B cell (primary cell): Measurements from ENCODE around the gene VOPP1. TPM values are rescaled to one million over a fixed set of nuclear protein-coding genes. Genes with fewer than 3 reads are reported as not detected.
A peak's percentile ranks its signal among the peaks of the same experiment; 100 is the strongest.

Source experiments
- ATAC-seq: fragments of 200-7000 bp; cut with Tn5 transposase; one replicate; pipeline ENCODE4 v1.10.0; 2021; ENCODE audit warnings: low read depth, mild to moderate bottlenecking, moderate number of reproducible peaks, moderate library complexity
- CTCF ChIA-PET: fragments of 350-600 bp; sonication (Branson Sonifier 250); formaldehyde crosslinking; loops from one replicate; lab custom pipeline; 2021; ENCODE audit warnings: antibody characterized with exemption, inconsistent platforms; lab: Charles Lee
- POLR2A ChIA-PET: fragments of 350-600 bp; sonication (Branson Sonifier 250); formaldehyde crosslinking; loops from one replicate; lab custom pipeline; 2021; ENCODE audit warnings: antibody characterized with exemption; lab: Charles Lee
- DNase-seq: peaks from one replicate; pipeline ENCODE4 v3.0.0; 2013
- H2AFZ ChIP-seq: 2 replicates; pipeline ENCODE4 v1.6.1; 2012; ENCODE audit warnings: mild to moderate bottlenecking, low read depth, low read length; ENCODE audit not compliant: insufficient read depth, poor library complexity, severe bottlenecking
- H3K27ac ChIP-seq, 2 donors: 1 replicate in 1 of 2; 2 replicates in 1 of 2; pipeline ENCODE4 v1.5.1; 2012 to 2013; ENCODE audit warnings: low read length in 2 of 2, mild to moderate bottlenecking in 2 of 2, moderate library complexity in 1 of 2
- H3K27me3 ChIP-seq, 4 experiments: fragments of 200-600 bp in 1 of 4; sonication (generic) in 1 of 4; replicated peaks in 1 of 4; 1 replicate in 2 of 4; 2 replicates in 2 of 4; pipeline versions ENCODE4 v1.6.1 to v1.7.0; 2013 to 2016; ENCODE audit warnings: low read length in 3 of 4, mild to moderate bottlenecking in 2 of 4, mixed read lengths in 1 of 4, moderate library complexity in 1 of 4; ENCODE audit not compliant: insufficient read depth in 4 of 4, control insufficient read depth in 3 of 4; ENCODE audit errors: control extremely low read depth in 1 of 4
- H3K36me3 ChIP-seq, 2 experiments: replicated peaks in 1 of 2; 1 replicate in 1 of 2; 2 replicates in 1 of 2; pipeline versions ENCODE4 v1.6.1 to v1.7.1; 2013; ENCODE audit warnings: low read length in 1 of 2; ENCODE audit not compliant: insufficient read depth in 2 of 2, control insufficient read depth in 1 of 2; ENCODE audit errors: control extremely low read depth in 1 of 2, extremely low read depth in 1 of 2
- H3K4me1 ChIP-seq, 2 donors: fragments of 200-600 bp in 1 of 2; sonication (generic) in 1 of 2; 1 replicate in 1 of 2; 2 replicates in 1 of 2; pipeline versions ENCODE4 v1.5.1 to v1.6.1; 2013 to 2017; ENCODE audit warnings: low read length in 2 of 2; ENCODE audit not compliant: control insufficient read depth in 2 of 2, insufficient read depth in 2 of 2
- H3K4me2 ChIP-seq: replicated peaks from 2 replicates; pipeline ENCODE3; 2012; ENCODE audit warnings: mild to moderate bottlenecking, low read depth, low read length; ENCODE audit not compliant: poor library complexity, severe bottlenecking
- H3K4me3 ChIP-seq, 5 experiments: fragments of 200-600 bp in 1 of 5; sonication (generic) in 1 of 5; 1 replicate in 3 of 5; 2 replicates in 2 of 5; pipeline versions ENCODE4 v1.5.1 to v1.7.0; 2011 to 2016; ENCODE audit warnings: low read length in 4 of 5, mild to moderate bottlenecking in 4 of 5, low read depth in 2 of 5, control low read depth in 1 of 5, moderate library complexity in 1 of 5; ENCODE audit not compliant: insufficient read depth in 1 of 5; ENCODE audit errors: control extremely low read depth in 1 of 5, extremely low read depth in 1 of 5
- H3K79me2 ChIP-seq: fragments of 200-600 bp; sonication (generic); one replicate; pipeline ENCODE4 v1.6.0; 2016; ENCODE audit warnings: low read length; ENCODE audit not compliant: control insufficient read depth, insufficient read depth
- H3K9ac ChIP-seq: fragments of 200-600 bp; sonication (generic); 2 replicates; pipeline ENCODE4 v1.6.1; 2017; ENCODE audit warnings: mild to moderate bottlenecking, low read length, moderate library complexity
- H3K9me3 ChIP-seq, 3 donors: one replicate each; pipeline versions ENCODE4 v1.6.1 to v1.7.1; 2013; ENCODE audit warnings: low read length in 2 of 3; ENCODE audit not compliant: control insufficient read depth in 2 of 3, insufficient read depth in 1 of 3; ENCODE audit errors: control extremely low read depth in 1 of 3
- H4K20me1 ChIP-seq: 2 replicates; pipeline ENCODE4 v1.6.0; 2012; ENCODE audit warnings: mild to moderate bottlenecking, low read length; ENCODE audit not compliant: insufficient read depth, control insufficient read depth, poor library complexity, severe bottlenecking
- H3K27ac Mint-ChIP-seq: one replicate; pipeline ENCODE4 v1.8.0; 2021; ENCODE audit warnings: mixed read lengths
- H3K27me3 Mint-ChIP-seq: one replicate; pipeline ENCODE4 v1.8.0; 2021; ENCODE audit warnings: mixed read lengths
- H3K4me1 Mint-ChIP-seq: one replicate; pipeline ENCODE4 v1.8.0; 2021; ENCODE audit warnings: mixed read lengths
- H3K4me3 Mint-ChIP-seq: one replicate; pipeline ENCODE4 v1.8.0; 2021; ENCODE audit warnings: mixed read lengths
- H3K9me3 Mint-ChIP-seq: one replicate; pipeline ENCODE4 v1.8.0; 2022; ENCODE audit warnings: mixed read lengths; ENCODE audit not compliant: insufficient read depth
- EZH2 ChIP-seq: IDR thresholded peaks from 2 replicates; pipeline ENCODE4 v1.6.1; 2012; ENCODE audit warnings: borderline replicate concordance, low read depth, mild to moderate bottlenecking, moderate library complexity, low read length; ENCODE audit not compliant: insufficient read depth, poor library complexity, severe bottlenecking
- WGBS: methylation state at CpG from one replicate; pipeline ENCODE4 v1.1.5; 2013; ENCODE audit warnings: missing lambda C conversion rate; ENCODE audit not compliant: insufficient coverage; 5-methylcytosine and 5-hydroxymethylcytosine counted together
- intact Hi-C: fragments of 100-400 bp; cut with micrococcal nuclease; formaldehyde crosslinking; loops from one replicate; pipeline ENCODE4 v1.10.0; 2022
- polyA plus RNA-seq: library from polyadenylated mRNA; depleted of rRNA; stranded (reverse); fragments of >200 nt; gene quantifications from 2 replicates; pipeline ENCODE4 v1.2.3, GENCODE V29; 2012
- total RNA-seq, 2 donors: library from RNA; stranded (reverse); fragments of 120-200 nt in 1 of 2; gene quantifications; 1 replicate in 1 of 2; 2 replicates in 1 of 2; pipeline versions ENCODE4 v1.2.3 to v1.2.4, GENCODE V29; 2013 to 2022
- TF ChIP-seq, protein P1 (sequence below): fragments of 200-600 bp; IDR thresholded peaks from one replicate; pipeline ENCODE4 v1.8.0; 2022; ENCODE audit warnings: antibody characterized with exemption, mild to moderate bottlenecking

VOPP1 gene
- total and polyA plus RNA-seq, 2 donors (not counting 1 experiment from before 2014, with no cell fraction given): 53.2 to 256 TPM

DNA sequence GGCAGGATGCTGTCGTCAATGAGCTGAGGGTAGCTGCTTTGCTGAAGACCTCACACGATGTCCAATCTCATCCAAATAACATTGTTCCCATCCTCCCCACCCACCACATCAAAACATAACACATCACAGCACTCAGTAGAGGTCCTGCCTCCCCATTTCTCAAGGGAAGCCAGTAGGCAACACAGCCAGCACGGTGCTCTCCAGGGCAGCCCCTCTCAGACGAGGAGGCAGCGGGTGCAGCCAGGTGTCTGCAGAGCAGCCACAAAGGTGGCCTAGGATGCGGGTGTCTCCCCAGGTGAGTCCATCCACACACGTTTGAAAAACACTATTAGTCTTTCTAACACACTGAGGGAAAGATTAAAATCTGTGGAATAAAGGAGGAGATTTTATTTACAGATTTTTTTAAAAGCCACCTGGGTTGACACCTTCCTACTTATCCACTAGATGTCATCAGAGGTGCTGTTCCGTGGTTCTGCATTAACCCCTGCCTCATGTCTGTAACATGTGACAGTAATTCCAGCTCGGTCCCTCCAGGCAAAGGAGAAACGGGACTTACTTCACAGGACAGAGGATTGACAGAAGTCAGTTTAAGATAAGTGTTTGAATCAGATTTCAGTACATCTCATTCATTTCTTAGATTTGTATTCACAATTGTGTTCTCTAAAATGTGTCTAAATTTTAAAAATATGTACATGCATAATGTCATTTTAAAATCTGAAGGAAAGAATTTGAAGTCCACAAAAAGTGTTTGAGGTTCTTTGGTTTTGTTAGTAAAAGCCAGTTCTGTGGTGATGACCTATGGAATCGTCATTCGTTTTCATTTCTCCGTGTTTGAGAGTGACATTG is 139.1 kb downstream of the VOPP1 start:
- Histone ChIP-seq H3K27me3 (no peaks in the 10 kb centered on the region), H3K79me2 (no peaks in the 10 kb centered on the region), H3K9me3 (no peaks in the 10 kb centered on the region), H3K4me2 (no peak overlapping the region), H2AFZ (no peak overlapping the region), H3K36me3 (peaks cover 0 to 8% of the 10 kb centered on the region in 2 experiments), H3K4me1 (no peaks in the 10 kb centered on the region), H3K9ac (no peak overlapping the region), H3K4me3 (no peak overlapping the region), H4K20me1 (no peaks in the 10 kb centered on the region), H3K27ac (no peak overlapping the region)
- ChIA-PET POLR2A (no interaction called here), CTCF (interaction anchor here (0.7 to 3.5 kb wide), 16 partner anchors 9 to 208 kb away, joined by 3 to 27 read pairs (median 4); no protein-coding TSS in a partner anchor)
- Mint-ChIP-seq H3K27me3 (no peaks in the 10 kb centered on the region), H3K9me3 (no peaks in the 10 kb centered on the region), H3K27ac (no peak overlapping the region), H3K4me3 (no peak overlapping the region), H3K4me1 (peaks cover 3% of the 10 kb centered on the region)
- TF ChIP-seq, protein P1, sequence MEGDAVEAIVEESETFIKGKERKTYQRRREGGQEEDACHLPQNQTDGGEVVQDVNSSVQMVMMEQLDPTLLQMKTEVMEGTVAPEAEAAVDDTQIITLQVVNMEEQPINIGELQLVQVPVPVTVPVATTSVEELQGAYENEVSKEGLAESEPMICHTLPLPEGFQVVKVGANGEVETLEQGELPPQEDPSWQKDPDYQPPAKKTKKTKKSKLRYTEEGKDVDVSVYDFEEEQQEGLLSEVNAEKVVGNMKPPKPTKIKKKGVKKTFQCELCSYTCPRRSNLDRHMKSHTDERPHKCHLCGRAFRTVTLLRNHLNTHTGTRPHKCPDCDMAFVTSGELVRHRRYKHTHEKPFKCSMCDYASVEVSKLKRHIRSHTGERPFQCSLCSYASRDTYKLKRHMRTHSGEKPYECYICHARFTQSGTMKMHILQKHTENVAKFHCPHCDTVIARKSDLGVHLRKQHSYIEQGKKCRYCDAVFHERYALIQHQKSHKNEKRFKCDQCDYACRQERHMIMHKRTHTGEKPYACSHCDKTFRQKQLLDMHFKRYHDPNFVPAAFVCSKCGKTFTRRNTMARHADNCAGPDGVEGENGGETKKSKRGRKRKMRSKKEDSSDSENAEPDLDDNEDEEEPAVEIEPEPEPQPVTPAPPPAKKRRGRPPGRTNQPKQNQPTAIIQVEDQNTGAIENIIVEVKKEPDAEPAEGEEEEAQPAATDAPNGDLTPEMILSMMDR: peak; percentile 71
- TF ChIP-seq EZH2: no peak
- intact Hi-C loops: loop anchor here (10.0 kb wide), 1 partner anchor 642 kb away; no protein-coding TSS in a partner anchor
- peak; percentile 60 for ATAC-seq
- peak; percentile 39 for DNase-seq
- WGBS: 94% methylated on average over 6 of the region's 13 CpGs

DNA sequence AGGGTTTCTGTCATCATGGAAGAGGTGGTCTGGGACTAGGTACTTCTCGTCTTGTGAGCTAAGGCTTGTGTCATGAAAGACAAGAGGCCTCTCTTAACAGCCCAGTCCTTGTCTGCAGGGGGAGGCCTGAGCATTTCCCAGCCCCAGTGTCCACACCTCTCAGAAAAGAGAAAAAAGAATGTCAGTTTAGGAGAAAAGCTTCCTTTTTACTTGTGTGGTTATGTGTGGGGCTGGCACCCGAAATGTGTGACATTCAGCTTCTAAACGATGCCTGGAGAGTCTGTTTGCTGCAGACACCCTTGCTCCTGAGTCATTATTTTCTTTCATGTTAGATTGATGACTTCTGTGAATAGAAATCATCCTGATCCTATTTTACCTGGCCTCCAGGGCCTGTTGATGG is 139.8 kb downstream of the VOPP1 start:
- POLR2A ChIA-PET: no interaction called here
- no peak overlapping the region for H3K27ac Mint-ChIP-seq

More for the DNA sequence above, 139.8 kb downstream of the VOPP1 start:
- no peak overlapping the region for H3K4me2 ChIP-seq
- WGBS: 92% methylated on average over 2 of the region's 3 CpGs
- no peaks in the 10 kb centered on the region for H3K79me2 ChIP-seq
- intact Hi-C loops: loop anchor here (10.0 kb wide), 1 partner anchor 642 kb away; no protein-coding TSS in a partner anchor
- Mint-ChIP-seq H3K27me3 (no peaks in the 10 kb centered on the region), H3K4me3 (no peak overlapping the region), H3K4me1 (peaks cover 3% of the 10 kb centered on the region), H3K9me3 (no peaks in the 10 kb centered on the region)
- H3K4me1 ChIP-seq: no peaks in the 10 kb centered on the region
- H3K27me3 ChIP-seq: no peaks in the 10 kb centered on the region
- no peak overlapping the region for H3K27ac ChIP-seq
- CTCF ChIA-PET: interaction anchor here (0.9 to 3.5 kb wide), 11 partner anchors 9 to 174 kb away, joined by 3 to 27 read pairs (median 4); no protein-coding TSS in a partner anchor
- no peak overlapping the region for H2AFZ ChIP-seq
- ATAC-seq (no peak), DNase-seq (no peak)
- H3K36me3 ChIP-seq: peaks cover 0 to 8% of the 10 kb centered on the region in 2 experiments
- no peak overlapping the region for H3K9ac ChIP-seq
- no peak overlapping the region for H3K4me3 ChIP-seq
- no peaks in the 10 kb centered on the region for H4K20me1 ChIP-seq
- no peaks in the 10 kb centered on the region for H3K9me3 ChIP-seq
- TF ChIP-seq, protein P1: no peak
- no peak for TF ChIP-seq EZH2
